CD4-positive, alpha-beta T cell treated with Interleukin-4 for 4 hours (primary cell): ENCODE measurements around the gene RGR.
A peak's percentile ranks its signal among the peaks of the same experiment; 100 is the strongest.

Experiments
- DNase-seq: peaks from one replicate; pipeline ENCODE4 v3.0.0-alpha.2; 2020

RGR gene

GRCh38 chr10:84244651-84245270 lies at the start of gene RGR:
TSS of gene RGR (plus strand) at chr10:84245053. CDS start at chr10:84245091, 38 bp downstream.
- DNase-seq, result no peak

- no peak for DNase-seq
Measured at GRCh38 chr10:84196083-84196482, 48.8 kb upstream of the RGR start.

- DNase-seq, result no peak
Measured at GRCh38 chr10:84196941-84197340, 47.9 kb upstream of the RGR start.

- DNase-seq, result no peak
Measured at GRCh38 chr10:84197643-84198042, 47.2 kb upstream of the RGR start.

GRCh38 chr10:84198206-84198915 lies 46.5 kb upstream of the RGR start:
- DNase-seq, result no peak

- no peak for DNase-seq
Measured at GRCh38 chr10:84200537-84201243, 44.2 kb upstream of the RGR start.

- no peak for DNase-seq
Measured at GRCh38 chr10:84201244-84201606, 43.6 kb upstream of the RGR start.

GRCh38 chr10:84201682-84202081 lies 43.2 kb upstream of the RGR start:
- DNase-seq, result no peak

- DNase-seq, result no peak
Measured at GRCh38 chr10:84202349-84202748, 42.5 kb upstream of the RGR start.

GRCh38 chr10:84204122-84204521 lies 40.7 kb upstream of the RGR start:
- no peak for DNase-seq

- DNase-seq, result no peak
Measured at GRCh38 chr10:84204610-84205009, 40.2 kb upstream of the RGR start.

GRCh38 chr10:84205049-84205852 lies 39.6 kb upstream of the RGR start:
- DNase-seq, result peak; percentile 53

GRCh38 chr10:84205853-84206525 lies 38.9 kb upstream of the RGR start:
- no peak for DNase-seq

GRCh38 chr10:84208023-84208422 lies 36.8 kb upstream of the RGR start:
- no peak for DNase-seq

- no peak for DNase-seq
Measured at GRCh38 chr10:84211566-84211965, 33.3 kb upstream of the RGR start.

- DNase-seq, result no peak
Measured at GRCh38 chr10:84212014-84212413, 32.8 kb upstream of the RGR start.

GRCh38 chr10:84213076-84213475 lies 31.8 kb upstream of the RGR start:
- no peak for DNase-seq

- no peak for DNase-seq
Measured at GRCh38 chr10:84214046-84214572, 30.7 kb upstream of the RGR start.

- peak; percentile 23 for DNase-seq
Measured at GRCh38 chr10:84214612-84215235, 30.1 kb upstream of the RGR start.

GRCh38 chr10:84216834-84217233 lies 28.0 kb upstream of the RGR start:
- DNase-seq, result no peak

GRCh38 chr10:84217746-84218145 lies 27.1 kb upstream of the RGR start:
- no peak for DNase-seq

GRCh38 chr10:84221916-84222315 lies 22.9 kb upstream of the RGR start:
- DNase-seq, result no peak
